Skeletal muscle tissue (tissue), 4 donors: ENCODE measurements around the gene NRXN3. TPM values are rescaled to one million over a fixed set of nuclear protein-coding genes. Genes with fewer than 3 reads are reported as not detected.
"Not testable (repeated sequence)": the region's sequence is repeated elsewhere in the genome, so short reads cannot be mapped to it uniquely, and the experiment has no call there.

Source experiments
- H3K27ac ChIP-seq: one replicate; pipeline ENCODE4 v1.7.0; 2013; ENCODE audit warnings: mild to moderate bottlenecking, low read depth, low read length, inconsistent platforms
- H3K27me3 ChIP-seq, 3 donors: one replicate each; pipeline ENCODE4 v1.7.0; 2013; ENCODE audit warnings: low read length in 3 of 3; ENCODE audit not compliant: control insufficient read depth in 3 of 3, insufficient read depth in 3 of 3
- H3K36me3 ChIP-seq, 3 donors: one replicate each; pipeline ENCODE4 v1.7.0; 2013; ENCODE audit warnings: low read length in 3 of 3; ENCODE audit not compliant: control insufficient read depth in 3 of 3, insufficient read depth in 3 of 3
- H3K4me1 ChIP-seq, 3 donors: one replicate each; pipeline ENCODE4 v1.7.0; 2013; ENCODE audit warnings: low read length in 3 of 3, mild to moderate bottlenecking in 3 of 3; ENCODE audit not compliant: control insufficient read depth in 3 of 3, insufficient read depth in 3 of 3
- H3K4me3 ChIP-seq, 3 donors: one replicate each; pipeline ENCODE4 v1.7.0; 2013; ENCODE audit warnings: low read length in 3 of 3
- H3K9ac ChIP-seq, 3 donors: one replicate each; pipeline ENCODE4 v1.7.0; 2013; ENCODE audit warnings: low read length in 3 of 3, mild to moderate bottlenecking in 3 of 3, moderate library complexity in 2 of 3, low read depth in 1 of 3
- H3K9me3 ChIP-seq, 3 donors: one replicate each; pipeline ENCODE4 v1.7.0; 2013; ENCODE audit warnings: low read length in 3 of 3; ENCODE audit not compliant: control insufficient read depth in 3 of 3
- total RNA-seq: library from RNA; depleted of rRNA; stranded (reverse); fragments of >200 nt; gene quantifications from one replicate; pipeline ENCODE4 v1.2.3, GENCODE V29; 2014
- donor health status: Osteomylitis.

NRXN3 gene
- total RNA-seq, 1 donor from 2014 or later = 0.52 TPM

DNA sequence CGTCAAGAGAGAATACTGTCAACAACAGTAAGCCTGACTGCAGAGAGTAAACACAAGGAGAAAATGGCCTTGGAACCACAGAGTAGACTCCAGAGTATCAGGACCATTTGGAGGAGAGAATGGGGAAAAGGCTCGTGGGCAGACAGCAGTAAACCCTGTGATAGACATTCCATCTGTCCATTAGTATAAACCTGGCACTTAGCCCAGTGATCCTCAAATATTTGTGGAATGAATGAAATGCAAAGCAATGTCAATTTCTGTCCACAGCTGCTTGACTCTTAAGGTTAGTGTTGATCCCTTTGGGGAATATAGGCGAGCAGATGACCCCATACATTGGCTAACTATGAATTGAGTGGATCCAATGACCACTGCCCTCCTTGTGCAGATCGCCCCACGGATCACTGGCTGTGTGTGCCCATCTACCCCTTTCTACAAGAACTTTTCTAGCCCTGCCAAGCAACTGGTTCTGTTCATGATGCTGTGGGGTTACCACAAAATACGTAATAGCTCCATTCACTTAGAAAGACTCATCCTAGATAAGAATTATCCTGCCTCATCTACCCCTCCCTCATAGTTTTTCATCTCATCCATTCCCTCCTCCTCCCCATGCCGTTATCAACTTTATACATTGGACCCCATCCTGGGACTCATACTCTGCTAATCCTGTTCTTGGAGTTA lies 846.8 kb downstream of the NRXN3 start:
- Histone ChIP-seq H3K27ac (no peak overlapping the region), H3K27me3 (no peaks in the 10 kb centered on the region), H3K4me3 (no peak overlapping the region), H3K9me3 (no peaks in the 10 kb centered on the region), H3K9ac (no peak overlapping the region), H3K4me1 (no peaks in the 10 kb centered on the region), H3K36me3 (no peaks in the 10 kb centered on the region)

DNA sequence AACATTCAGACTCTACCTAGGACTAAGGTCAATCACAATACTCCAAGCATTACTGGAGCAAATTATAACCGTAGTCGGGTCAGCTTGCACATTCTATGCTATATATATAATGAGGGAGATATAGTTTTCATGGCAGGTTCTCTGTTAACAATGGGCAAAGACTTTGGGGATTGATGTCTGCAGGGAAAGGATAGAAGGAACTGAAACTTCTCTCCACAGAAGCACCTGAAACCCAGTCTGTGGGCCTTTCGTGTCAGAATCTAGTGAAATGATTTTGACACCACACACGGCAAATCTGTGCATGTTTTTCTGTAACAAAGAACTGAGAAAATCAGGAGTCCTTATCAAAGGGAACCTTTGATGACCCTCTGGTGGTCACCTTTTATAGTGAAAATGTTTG lies 847.4 kb downstream of the NRXN3 start:
- H3K27ac ChIP-seq = no peak overlapping the region
- no peaks in the 10 kb centered on the region for H3K9me3 ChIP-seq
- H3K27me3 ChIP-seq = no peaks in the 10 kb centered on the region
- H3K9ac ChIP-seq = no peak overlapping the region
- H3K4me3 ChIP-seq = no peak overlapping the region
- H3K36me3 ChIP-seq = no peaks in the 10 kb centered on the region
- no peaks in the 10 kb centered on the region for H3K4me1 ChIP-seq

DNA sequence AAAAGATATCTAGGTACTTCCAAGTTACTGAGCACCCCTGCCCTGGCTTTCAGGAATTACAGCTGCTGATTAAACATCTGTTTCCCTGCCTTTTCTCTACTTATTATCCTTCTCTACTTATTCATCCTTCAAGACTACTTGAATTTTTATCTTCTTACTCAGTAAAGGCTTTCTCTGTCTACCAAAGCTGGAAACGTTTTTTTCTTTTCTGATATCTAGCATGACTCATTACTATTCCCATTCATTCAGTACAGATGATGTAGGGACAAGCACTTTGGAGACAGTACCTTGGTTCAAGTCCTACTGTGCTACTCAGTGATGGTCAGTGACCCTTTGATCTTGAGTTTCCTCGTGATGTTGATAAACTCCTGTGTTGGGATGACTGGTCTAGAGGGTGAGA lies 848.7 kb downstream of the NRXN3 start:
- H3K36me3 ChIP-seq = no peaks in the 10 kb centered on the region
- H3K27ac ChIP-seq = no peak overlapping the region
- H3K4me1 ChIP-seq = no peaks in the 10 kb centered on the region
- H3K9me3 ChIP-seq = no peaks in the 10 kb centered on the region
- H3K4me3 ChIP-seq = no peak overlapping the region
- no peaks in the 10 kb centered on the region for H3K27me3 ChIP-seq
- no peak overlapping the region for H3K9ac ChIP-seq

DNA sequence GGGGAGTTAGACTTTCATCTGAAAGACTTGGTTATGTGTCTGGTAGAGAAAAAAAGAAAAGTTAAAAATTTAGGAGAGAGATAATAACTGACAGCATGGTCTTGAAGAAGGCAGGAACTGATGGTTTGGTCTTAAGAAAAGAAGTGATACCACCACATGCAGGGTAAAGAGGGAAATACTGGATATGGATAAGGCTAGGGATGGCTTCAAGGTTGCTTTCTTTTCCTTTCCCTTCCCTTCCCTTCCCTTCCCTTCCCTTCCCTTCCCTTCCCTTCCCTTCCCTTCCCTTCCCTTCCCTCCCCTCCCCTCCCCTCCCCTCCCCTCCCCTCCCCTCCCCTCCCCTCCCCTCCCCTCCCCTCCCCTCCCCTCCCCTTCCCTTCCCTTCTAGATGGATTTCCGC lies 849.7 kb downstream of the NRXN3 start:
- H3K36me3 ChIP-seq, H3K9ac ChIP-seq, H3K27me3 ChIP-seq, H3K4me1 ChIP-seq, H3K9me3 ChIP-seq, H3K27ac ChIP-seq, H3K4me3 ChIP-seq: not testable (repeated sequence)

DNA sequence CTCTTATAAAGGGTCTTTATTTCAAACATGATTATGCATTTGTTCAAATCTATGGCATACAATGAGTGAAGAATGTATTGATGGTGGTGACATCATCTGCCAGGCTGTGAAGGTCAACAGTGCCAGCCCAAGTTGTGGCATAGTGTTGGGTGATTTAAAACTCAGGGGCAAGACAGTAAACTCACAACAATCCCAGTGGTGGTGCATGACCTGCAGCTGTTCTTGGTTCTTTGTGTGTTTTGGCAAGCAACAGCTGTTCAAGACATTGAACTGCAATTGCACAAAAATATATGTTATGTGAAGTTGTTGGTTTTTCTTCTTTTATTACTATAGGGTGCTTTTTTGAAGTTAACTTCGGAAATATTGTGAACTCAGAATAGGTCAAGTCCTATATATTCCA lies 851.6 kb downstream of the NRXN3 start:
- H3K9me3 ChIP-seq = no peaks in the 10 kb centered on the region
- H3K9ac ChIP-seq = no peak overlapping the region
- no peak overlapping the region for H3K4me3 ChIP-seq
- H3K27me3 ChIP-seq = no peaks in the 10 kb centered on the region
- H3K27ac ChIP-seq = no peak overlapping the region
- H3K4me1 ChIP-seq = no peaks in the 10 kb centered on the region
- H3K36me3 ChIP-seq = no peaks in the 10 kb centered on the region

DNA sequence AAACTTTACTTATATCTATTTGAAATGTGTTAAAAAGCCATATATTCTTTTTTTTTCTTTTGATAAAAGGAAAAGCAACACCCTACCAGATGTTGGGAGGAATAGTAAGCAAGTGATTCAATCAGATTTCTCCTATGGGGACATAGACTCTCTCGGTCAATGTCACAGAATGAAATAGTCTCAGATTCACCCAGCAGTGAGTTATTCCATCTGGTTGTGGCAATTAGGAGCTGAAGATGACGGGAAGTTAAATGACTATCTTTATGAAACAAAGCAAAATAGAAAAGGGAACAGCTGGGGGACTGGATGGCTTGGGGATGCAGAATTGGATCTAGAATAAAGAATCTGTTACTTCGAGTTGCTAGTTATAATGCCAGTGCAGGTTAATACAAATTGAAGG lies 857.0 kb downstream of the NRXN3 start:
- H3K27me3 ChIP-seq = no peaks in the 10 kb centered on the region
- H3K9me3 ChIP-seq = no peaks in the 10 kb centered on the region

DNA sequence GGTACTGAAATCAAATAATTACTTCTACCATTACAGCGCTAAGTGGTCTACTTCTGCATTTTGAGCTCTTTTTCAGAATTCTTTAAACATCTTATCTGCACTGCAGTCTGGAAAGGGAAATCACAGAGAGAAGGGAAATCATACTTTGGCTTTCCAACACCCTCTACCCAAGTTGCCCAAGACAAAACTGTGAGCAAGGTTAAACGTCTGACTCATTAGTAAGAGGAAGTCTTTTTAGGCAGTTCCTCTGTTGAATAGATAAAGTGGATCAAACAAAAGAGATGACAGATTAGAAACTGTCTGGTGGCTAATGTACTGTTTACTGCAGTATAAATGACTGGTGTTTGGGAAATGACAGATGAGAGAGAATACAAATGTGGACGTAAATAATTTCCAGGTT lies 858.1 kb downstream of the NRXN3 start:
- Histone ChIP-seq H3K9ac (no peak overlapping the region), H3K4me1 (no peaks in the 10 kb centered on the region), H3K9me3 (no peaks in the 10 kb centered on the region), H3K27ac (no peak overlapping the region), H3K36me3 (no peaks in the 10 kb centered on the region), H3K27me3 (no peaks in the 10 kb centered on the region), H3K4me3 (no peak overlapping the region)

More for the DNA sequence above, 857.0 kb downstream of the NRXN3 start:
- H3K27ac ChIP-seq = no peak overlapping the region
- H3K4me3 ChIP-seq = no peak overlapping the region
- H3K9ac ChIP-seq = no peak overlapping the region
- no peaks in the 10 kb centered on the region for H3K36me3 ChIP-seq
- H3K4me1 ChIP-seq = no peaks in the 10 kb centered on the region

DNA sequence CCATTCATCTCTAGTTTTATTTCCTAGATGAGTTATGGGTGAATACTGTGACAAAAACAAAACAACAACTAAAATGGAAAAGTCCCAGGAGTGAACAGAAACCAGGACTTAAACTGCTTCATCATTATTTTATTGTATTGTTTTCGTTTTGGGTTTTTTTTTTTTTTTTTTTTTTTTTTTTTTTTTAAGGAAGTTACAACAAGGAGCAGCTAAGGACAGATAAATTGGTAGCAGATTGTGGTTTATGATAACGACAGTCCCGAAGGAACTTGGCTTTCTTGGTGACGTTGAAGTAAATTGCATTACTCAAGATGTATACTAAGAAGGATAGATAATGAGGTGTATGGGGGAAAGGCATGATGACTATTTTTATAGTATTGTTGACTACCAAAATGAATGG lies 866.3 kb downstream of the NRXN3 start:
- Histone ChIP-seq H3K27me3 (no peaks in the 10 kb centered on the region), H3K27ac (no peak overlapping the region), H3K36me3 (no peaks in the 10 kb centered on the region), H3K4me1 (peaks cover 0 to 8% (median 3%) of the 10 kb centered on the region in 3 donors), H3K9me3 (peaks cover 0 to 3% (median 0%) of the 10 kb centered on the region in 3 donors), H3K9ac (no peak overlapping the region), H3K4me3 (no peak overlapping the region)

DNA sequence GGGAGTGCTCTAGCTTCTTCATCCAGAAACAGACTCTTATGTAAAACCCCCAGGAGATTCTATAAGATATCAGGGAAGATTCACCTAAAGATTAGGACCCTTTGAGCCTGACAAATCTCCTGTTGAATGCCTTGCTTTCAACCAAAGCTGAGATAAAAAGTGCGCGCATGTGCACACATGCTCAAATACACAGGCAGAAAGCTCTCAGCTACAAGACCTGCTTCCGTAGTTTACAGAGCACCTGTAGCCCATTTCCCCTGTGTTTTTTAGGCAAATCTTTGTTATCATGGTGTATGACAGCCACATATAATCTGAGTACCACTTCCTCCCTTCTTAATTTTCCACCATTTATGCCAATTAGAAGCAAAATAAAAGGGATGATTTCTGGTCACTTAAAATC lies 866.9 kb downstream of the NRXN3 start:
- H3K27ac ChIP-seq = no peak overlapping the region
- H3K27me3 ChIP-seq = no peaks in the 10 kb centered on the region
- no peak overlapping the region for H3K4me3 ChIP-seq
- H3K36me3 ChIP-seq = no peaks in the 10 kb centered on the region
- H3K9ac ChIP-seq = no peak overlapping the region
- peaks cover 0 to 3% (median 0%) of the 10 kb centered on the region in 3 donors for H3K9me3 ChIP-seq
- H3K4me1 ChIP-seq = peaks cover 0 to 8% (median 3%) of the 10 kb centered on the region in 3 donors

DNA sequence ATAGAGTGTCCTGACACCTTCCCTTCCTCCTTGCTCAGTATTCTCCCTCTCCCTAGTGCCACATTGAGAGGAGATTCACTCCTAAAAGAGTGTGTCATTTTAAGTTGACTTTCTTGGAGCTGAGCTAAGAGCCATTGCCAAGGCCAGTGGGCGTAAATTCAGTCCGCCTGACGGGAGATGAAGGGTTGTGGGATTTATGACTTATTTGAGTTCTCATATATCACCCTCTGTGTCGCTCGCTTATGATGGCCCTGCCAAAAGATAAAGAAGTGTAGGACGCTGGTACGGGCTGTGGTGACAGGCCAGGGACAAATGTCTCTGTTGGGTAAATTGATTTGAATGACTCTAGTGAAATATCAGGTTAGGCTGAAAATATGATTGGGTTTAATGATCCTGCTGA lies 867.4 kb downstream of the NRXN3 start:
- Histone ChIP-seq H3K27me3 (no peaks in the 10 kb centered on the region), H3K27ac (no peak overlapping the region), H3K9me3 (peaks cover 0 to 3% (median 0%) of the 10 kb centered on the region in 3 donors), H3K4me3 (no peak overlapping the region), H3K9ac (peak overlapping the region in 1 of 3 donors; percentile 11), H3K4me1 (peaks cover 0 to 8% (median 3%) of the 10 kb centered on the region in 3 donors), H3K36me3 (no peaks in the 10 kb centered on the region)
